Esophagus squamous epithelium (tissue), 5 donors: Measurements from ENCODE around the gene CAMK2G. TPM values are rescaled to one million over a fixed set of nuclear protein-coding genes. Genes with fewer than 3 reads are reported as not detected.

Experiments used
- DNase-seq: peaks from one replicate; lab custom pipeline; 2025; lab: John Stamatoyannopoulos, UW
- H3K27ac ChIP-seq, 4 donors: fragments of 200-600 bp; sonication (generic); one replicate each; pipeline ENCODE4 v1.5.1; 2016 to 2019; ENCODE audit warnings: mild to moderate bottlenecking in 1 of 4
- H3K27me3 ChIP-seq, 4 donors: fragments of 200-600 bp; sonication (generic); 1 replicate in 3 of 4; 2 replicates in 1 of 4; pipeline versions ENCODE4 v1.5.1 to v1.6.0; 2017 to 2021; ENCODE audit warnings: antibody characterized with exemption in 1 of 4
- H3K36me3 ChIP-seq, 3 donors: fragments of 200-600 bp; sonication (generic); one replicate each; pipeline ENCODE4 v1.5.1; 2016 to 2019
- H3K4me1 ChIP-seq, 3 donors: fragments of 200-600 bp; sonication (generic); one replicate each; pipeline ENCODE4 v1.5.1; 2017 to 2019
- H3K4me3 ChIP-seq, 4 donors: fragments of 200-600 bp; sonication (generic); 1 replicate in 3 of 4; 2 replicates in 1 of 4; pipeline ENCODE4 v1.5.1; 2016 to 2019; ENCODE audit warnings: mild to moderate bottlenecking in 2 of 4, moderate library complexity in 1 of 4
- H3K9me3 ChIP-seq, 3 donors: fragments of 200-600 bp; sonication (generic); one replicate each; pipeline ENCODE4 v1.5.1; 2016 to 2019
- POLR2A ChIP-seq, 4 donors: fragments of 450-650 bp; IDR thresholded peaks; one replicate each; pipeline ENCODE4 v1.6.1; 2017; ENCODE audit warnings: antibody characterized with exemption in 4 of 4, mild to moderate bottlenecking in 4 of 4, moderate library complexity in 3 of 4
- WGBS, 2 donors: methylation state at CpG; one replicate each; pipeline ENCODE4 v1.1.5; 2018; 5-methylcytosine and 5-hydroxymethylcytosine counted together
- intact Hi-C: fragments of 100-400 bp; cut with DNase I; formaldehyde crosslinking; loops from one replicate; pipeline ENCODE4 v1.15.0; 2022
- total RNA-seq, 4 donors: library from RNA; depleted of rRNA; stranded (reverse); fragments of >200 nt; gene quantifications; one replicate each; pipeline ENCODE4 v1.1.0, GENCODE V29; 2016
- TF ChIP-seq, protein P1 (sequence below), 6 experiments: fragments of 450-650 bp in 4 of 6; fragments of 200-600 bp in 2 of 6; sonication (generic) in 2 of 6; IDR thresholded peaks; one replicate each; pipeline ENCODE4 v1.5.1; 2016 to 2019; ENCODE audit warnings: antibody characterized with exemption in 6 of 6, mild to moderate bottlenecking in 4 of 6, moderate library complexity in 4 of 6
- donor health status: DM: yes; HTN: yes; CAD: no.

Gene CAMK2G
- total RNA-seq, 4 donors from 2014 or later, result 15.5 to 37.0 (median 28.6) TPM

DNA sequence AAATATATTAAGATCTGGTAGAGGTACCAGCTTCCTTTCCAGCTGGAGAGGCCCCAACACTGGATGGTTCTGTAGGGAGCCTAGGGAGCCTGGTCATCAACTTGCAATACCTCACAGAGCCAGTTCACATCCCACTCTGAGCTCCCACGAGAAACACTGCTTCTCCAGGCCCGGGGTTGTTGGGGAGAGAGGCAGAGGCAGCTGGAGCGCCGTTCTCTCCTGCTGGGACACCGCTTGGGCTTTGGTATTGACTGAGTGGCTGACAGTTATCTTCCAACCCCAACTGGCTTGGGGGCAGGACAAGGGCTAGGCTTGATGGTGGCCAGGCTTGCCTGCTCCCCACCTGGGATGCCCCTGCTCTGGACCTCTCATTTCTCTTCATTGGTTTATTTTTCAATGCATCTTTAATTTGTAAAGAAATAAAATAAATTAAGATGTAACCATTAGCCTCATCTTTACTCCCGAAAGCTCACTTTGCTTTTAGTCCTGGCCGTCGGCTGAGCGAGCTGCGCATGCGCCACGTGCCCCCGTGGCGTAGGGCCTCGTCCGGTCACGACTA lies 102.6 kb downstream of the CAMK2G start:
- H3K4me3 ChIP-seq, result peak overlapping the region; percentile 72 to 90 (median 88)
- peak overlapping the region; percentile 96 to 99 (median 97) for H3K27ac ChIP-seq
- DNase-seq, result no peak
- TF ChIP-seq, protein P1, sequence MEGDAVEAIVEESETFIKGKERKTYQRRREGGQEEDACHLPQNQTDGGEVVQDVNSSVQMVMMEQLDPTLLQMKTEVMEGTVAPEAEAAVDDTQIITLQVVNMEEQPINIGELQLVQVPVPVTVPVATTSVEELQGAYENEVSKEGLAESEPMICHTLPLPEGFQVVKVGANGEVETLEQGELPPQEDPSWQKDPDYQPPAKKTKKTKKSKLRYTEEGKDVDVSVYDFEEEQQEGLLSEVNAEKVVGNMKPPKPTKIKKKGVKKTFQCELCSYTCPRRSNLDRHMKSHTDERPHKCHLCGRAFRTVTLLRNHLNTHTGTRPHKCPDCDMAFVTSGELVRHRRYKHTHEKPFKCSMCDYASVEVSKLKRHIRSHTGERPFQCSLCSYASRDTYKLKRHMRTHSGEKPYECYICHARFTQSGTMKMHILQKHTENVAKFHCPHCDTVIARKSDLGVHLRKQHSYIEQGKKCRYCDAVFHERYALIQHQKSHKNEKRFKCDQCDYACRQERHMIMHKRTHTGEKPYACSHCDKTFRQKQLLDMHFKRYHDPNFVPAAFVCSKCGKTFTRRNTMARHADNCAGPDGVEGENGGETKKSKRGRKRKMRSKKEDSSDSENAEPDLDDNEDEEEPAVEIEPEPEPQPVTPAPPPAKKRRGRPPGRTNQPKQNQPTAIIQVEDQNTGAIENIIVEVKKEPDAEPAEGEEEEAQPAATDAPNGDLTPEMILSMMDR (IDR thresholded peaks at IDR 0.05), result no peak
- no peak for TF ChIP-seq POLR2A (IDR thresholded peaks at IDR 0.05)
- peaks cover 26 to 39% (median 27%) of the 10 kb centered on the region in 3 donors for H3K4me1 ChIP-seq
- no peaks in the 10 kb centered on the region for H3K9me3 ChIP-seq
- 19 to 31% methylated on average over 10 to 16 of the region's 17 CpGs for WGBS, 2 donors
- H3K36me3 ChIP-seq, result peaks cover 25 to 74% (median 31%) of the 10 kb centered on the region in 3 donors
- H3K27me3 ChIP-seq, result no peaks in the 10 kb centered on the region
- intact Hi-C loops, result no loop called here

- no peak for DNase-seq
- peaks cover 44 to 74% (median 52%) of the 10 kb centered on the region in 3 donors for H3K36me3 ChIP-seq
- intact Hi-C loops, result no loop called here
- H3K9me3 ChIP-seq, result no peaks in the 10 kb centered on the region
- WGBS, 2 donors, result 89 to 92% methylated on average over 5 of the region's 5 CpGs
- H3K4me3 ChIP-seq, result no peak overlapping the region
- no peak overlapping the region for H3K27ac ChIP-seq
- peaks cover 16 to 24% (median 18%) of the 10 kb centered on the region in 3 donors for H3K4me1 ChIP-seq
- H3K27me3 ChIP-seq, result no peaks in the 10 kb centered on the region
- TF ChIP-seq, protein P1 (IDR thresholded peaks at IDR 0.05), result no peak
- no peak for TF ChIP-seq POLR2A (IDR thresholded peaks at IDR 0.05)
Measured at GRCh38 chr10:73769396-73769795, 105.0 kb downstream of the CAMK2G start.

DNA sequence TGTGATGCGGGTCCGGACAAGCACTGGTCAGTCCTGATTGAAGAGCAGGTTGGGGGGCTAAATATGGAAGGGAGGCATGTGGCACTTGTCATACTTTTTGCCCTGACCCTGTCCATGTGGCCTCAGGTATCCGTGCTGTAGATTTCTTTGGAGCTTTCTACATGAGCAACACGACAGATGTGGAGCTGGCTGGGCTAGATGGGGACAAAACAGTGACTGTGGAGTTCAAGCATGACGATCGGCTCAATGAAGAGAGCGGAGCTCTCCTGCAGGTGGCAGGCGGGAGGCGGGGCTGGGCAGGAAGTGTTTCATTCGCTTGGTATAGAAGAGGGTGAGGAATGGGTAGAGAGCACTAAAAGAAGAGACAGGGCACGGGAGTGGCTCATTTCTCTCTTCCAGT lies 105.5 kb downstream of the CAMK2G start:
- no peak for DNase-seq
- TF ChIP-seq POLR2A (IDR thresholded peaks at IDR 0.05), result no peak
- TF ChIP-seq, protein P1 (IDR thresholded peaks at IDR 0.05), result no peak
- Histone ChIP-seq H3K4me1 (peaks cover 11 to 19% (median 13%) of the 10 kb centered on the region in 3 donors), H3K36me3 (peaks cover 46 to 77% (median 57%) of the 10 kb centered on the region in 3 donors), H3K27me3 (no peaks in the 10 kb centered on the region), H3K27ac (no peak overlapping the region), H3K9me3 (no peaks in the 10 kb centered on the region), H3K4me3 (no peak overlapping the region)
- 70 to 84% methylated on average over 9 to 11 of the region's 11 CpGs for WGBS, 2 donors
- intact Hi-C loops, result no loop called here

- no peak overlapping the region for H3K4me3 ChIP-seq
- peaks cover 55 to 100% (median 86%) of the 10 kb centered on the region in 3 donors for H3K36me3 ChIP-seq
- no peak for TF ChIP-seq POLR2A (IDR thresholded peaks at IDR 0.05)
- TF ChIP-seq, protein P1 (IDR thresholded peaks at IDR 0.05), result no peak
- intact Hi-C loops, result no loop called here
- no peaks in the 10 kb centered on the region for H3K4me1 ChIP-seq
- H3K27me3 ChIP-seq, result no peaks in the 10 kb centered on the region
- no peaks in the 10 kb centered on the region for H3K9me3 ChIP-seq
- no peak for DNase-seq
- WGBS, 2 donors, result 92 to 94% methylated on average over 6 of the region's 6 CpGs
- H3K27ac ChIP-seq, result no peak overlapping the region
Measured at GRCh38 chr10:73765066-73765465, 109.3 kb downstream of the CAMK2G start.

DNA sequence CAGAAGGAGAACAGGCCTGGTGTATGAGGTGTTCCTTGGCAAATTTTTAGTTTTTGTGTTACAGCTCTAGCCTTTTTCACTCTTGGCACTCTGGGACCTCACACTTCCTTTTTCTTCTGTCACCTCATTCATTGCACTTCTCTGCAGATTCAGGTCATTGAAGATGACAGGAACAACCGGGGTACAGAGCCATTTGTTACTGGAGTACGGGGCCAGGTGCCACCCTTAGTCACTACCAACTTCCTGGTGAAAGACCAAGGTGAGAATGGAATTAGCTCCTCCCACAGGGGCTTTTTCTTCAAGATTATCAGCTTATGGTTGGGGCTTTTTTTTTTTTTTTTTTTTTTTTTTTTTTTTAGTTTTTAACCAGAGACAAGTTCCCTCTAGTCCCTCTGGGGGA lies 111.0 kb downstream of the CAMK2G start:
- Histone ChIP-seq H3K27me3 (no peaks in the 10 kb centered on the region), H3K9me3 (no peaks in the 10 kb centered on the region), H3K4me1 (no peaks in the 10 kb centered on the region), H3K36me3 (peaks cover 48 to 100% (median 86%) of the 10 kb centered on the region in 3 donors), H3K27ac (peak overlapping the region in 2 of 4 donors; percentile 53 to 57), H3K4me3 (no peak overlapping the region)
- 59 to 62% methylated on average over 2 of the region's 2 CpGs for WGBS, 2 donors
- TF ChIP-seq, protein P1 (IDR thresholded peaks at IDR 0.05), result no peak
- no peak for TF ChIP-seq POLR2A (IDR thresholded peaks at IDR 0.05)
- no peak for DNase-seq
- intact Hi-C loops, result no loop called here
